ENCODE measurements around the gene ZC3H15. TPM values are rescaled to one million over a fixed set of nuclear protein-coding genes. Genes with fewer than 3 reads are reported as not detected.
"Not testable (repeated sequence)": the region's sequence is repeated elsewhere in the genome, so short reads cannot be mapped to it uniquely, and the experiment has no call there.

ZC3H15 gene
- total RNA-seq: 77.9 and 105 TPM in 2 replicates

- peak; percentile 98 for DNase-seq
Observed at GRCh38 chr2:186485871-186486650, at the start of gene ZC3H15. TSS of gene ZC3H15 (plus strand) at chr2:186486260. CDS start at chr2:186486383, 123 bp downstream.

GRCh38 chr2:186437719-186438118 is 48.3 kb upstream of the ZC3H15 start:
- DNase-seq: no peak

DNA sequence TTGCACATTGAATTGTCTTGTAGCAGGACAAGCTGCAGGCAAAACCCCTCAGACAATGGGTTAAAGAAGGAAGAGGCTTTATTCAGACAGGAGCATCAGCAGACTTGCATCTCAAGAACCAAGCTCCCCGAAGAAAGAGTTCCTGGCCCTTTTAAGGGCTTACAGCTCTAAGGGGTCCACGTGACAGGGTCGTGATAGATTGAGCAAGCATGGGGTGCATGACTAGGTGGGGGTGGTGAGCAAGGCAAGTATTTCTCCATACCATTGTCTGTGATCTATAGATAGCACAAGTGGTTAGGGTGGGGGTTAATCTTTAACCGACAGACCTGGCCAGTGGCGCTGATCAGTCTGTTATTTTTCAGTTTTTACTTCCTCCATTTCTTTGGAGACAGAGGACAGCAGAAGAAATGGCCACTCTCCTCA is 46.4 kb upstream of the ZC3H15 start:
- not testable (repeated sequence) for DNase-seq

DNA sequence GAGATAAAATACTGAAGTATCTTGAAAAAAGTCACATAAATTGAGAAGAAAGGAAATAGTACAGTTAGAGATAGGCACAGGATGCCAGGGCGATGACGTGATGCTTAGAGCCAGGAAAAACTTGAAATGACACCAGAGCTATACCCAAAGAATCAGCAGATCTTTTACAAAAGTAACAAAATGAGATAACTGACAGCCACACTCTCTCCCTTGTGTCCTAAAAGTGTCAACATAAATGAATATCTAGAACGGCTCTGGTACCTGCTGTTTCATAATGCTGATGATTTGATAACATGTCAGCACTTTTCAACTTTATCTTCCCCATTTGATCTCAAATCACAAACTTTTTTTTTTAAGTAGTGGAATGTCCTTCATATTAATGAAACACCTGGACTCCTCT is 45.6 kb upstream of the ZC3H15 start:
- peak; percentile 50 for DNase-seq

DNA sequence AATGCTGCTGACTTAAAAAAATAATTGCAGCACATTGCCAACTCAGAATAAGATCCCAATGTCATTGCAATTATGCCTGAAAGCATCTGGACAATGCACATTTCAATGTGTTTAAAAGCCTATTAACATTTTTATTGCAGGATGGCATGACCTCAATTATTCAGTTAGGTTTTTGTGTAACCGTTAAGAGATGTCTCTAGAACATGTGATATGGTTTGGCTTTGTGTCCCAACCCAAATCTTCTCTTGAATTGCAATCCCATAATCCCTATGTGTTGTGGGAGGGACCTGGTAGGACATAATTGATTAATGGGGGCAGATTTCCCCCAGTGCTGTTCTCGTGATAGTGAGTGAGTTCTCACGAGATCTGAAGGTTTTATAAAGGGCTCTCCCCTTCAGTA is 43.2 kb upstream of the ZC3H15 start:
- DNase-seq: no peak

DNA sequence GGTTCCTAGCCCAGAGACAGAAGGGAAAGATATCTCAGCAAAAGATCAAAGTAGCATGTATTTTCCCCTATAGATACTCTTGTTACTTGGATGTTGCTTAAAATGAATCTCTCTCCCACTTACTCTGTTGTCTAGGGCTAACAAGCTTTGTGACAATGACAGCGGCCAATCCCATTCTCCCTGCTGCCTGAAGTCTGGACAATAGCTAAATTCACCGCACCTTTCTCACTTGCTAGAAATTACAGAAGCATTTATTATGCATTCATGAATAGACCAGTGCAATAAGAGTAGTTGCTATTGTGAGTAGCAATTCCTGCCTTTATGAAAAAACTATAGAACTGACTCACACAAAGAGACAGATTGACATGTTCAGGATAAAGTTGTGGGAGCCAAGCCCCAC is 42.2 kb upstream of the ZC3H15 start:
- no peak for DNase-seq

DNA sequence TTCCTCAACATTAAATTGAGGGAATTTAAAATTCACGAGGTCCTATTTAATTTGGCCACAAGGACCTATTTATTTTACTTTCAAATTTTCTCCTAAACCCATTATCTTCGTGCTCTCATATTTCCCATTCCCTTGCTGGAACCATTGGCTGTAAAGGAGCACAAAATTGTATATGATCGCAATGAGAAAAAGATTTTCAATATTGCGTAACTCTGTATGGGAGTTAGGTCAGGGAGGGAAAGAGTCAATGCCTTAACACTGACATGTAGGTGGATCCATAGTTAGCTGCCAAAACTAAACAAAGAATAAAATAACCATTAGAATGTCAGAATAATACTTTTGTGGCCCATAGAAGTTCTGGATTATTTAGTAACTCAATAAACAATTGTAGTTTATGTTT is 40.6 kb upstream of the ZC3H15 start:
- no peak for DNase-seq

DNA sequence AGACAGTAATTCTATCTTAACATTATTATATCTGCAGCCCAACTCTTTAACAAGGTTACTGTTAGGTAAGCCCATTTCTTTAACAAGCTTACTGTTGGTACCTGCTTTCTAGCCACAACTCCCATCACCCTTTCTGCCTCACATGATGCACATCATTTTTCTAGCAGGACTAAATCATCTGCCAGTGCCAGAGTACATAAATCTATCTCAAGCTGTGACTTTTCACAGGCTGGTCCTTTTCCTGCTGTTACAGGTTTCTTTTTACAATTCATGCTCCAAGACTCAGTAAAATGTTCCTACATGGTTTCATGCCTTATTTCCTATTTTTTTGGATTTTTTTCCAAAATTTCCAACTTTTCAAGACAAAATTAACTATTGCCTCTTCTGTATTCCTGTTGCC is 30.4 kb upstream of the ZC3H15 start:
- DNase-seq: no peak

GRCh38 chr2:186456941-186457340 is 29.1 kb upstream of the ZC3H15 start:
- DNase-seq: no peak

DNA sequence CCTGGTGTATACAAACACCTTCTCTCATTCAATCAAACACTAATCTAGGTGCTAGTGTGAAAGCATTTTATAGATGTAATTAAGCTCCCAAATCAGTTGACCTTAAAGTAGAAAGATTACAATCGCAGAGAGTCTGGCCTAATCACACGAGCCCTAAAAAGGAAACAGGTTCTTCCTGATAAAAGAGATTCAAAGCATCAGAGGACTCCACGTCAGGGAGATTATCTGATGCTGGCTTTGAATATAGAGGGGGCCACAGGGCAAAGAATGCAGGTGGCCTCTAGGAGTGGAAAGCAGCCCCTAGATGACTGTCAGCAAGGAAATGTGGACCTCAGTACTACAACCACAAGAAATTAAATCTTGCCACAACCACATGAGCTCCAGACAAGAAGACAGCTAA is 28.2 kb upstream of the ZC3H15 start:
- peak; percentile 44 for DNase-seq

- peak; percentile 37 for DNase-seq
Observed at GRCh38 chr2:186459009-186459408, 27.1 kb upstream of the ZC3H15 start.

DNA sequence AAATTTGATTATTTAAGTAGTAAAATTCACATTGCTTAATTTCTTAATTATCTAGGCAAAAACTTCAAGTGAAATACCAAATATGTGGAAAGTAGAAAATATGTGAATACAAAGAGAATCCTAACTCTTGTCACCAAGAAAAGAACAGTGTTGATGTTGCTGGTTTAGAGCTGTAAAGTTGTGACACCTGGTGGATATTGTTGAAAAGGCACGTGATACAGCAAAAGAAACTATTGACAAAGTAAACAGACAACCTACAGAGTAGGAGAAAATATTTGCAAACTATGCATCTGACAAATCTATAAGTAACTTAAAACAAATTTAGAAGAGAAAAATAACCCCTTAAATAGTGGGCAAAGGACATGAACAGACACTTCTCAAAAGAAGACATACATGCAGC is 25.6 kb upstream of the ZC3H15 start:
- DNase-seq: peak; percentile 50

DNA sequence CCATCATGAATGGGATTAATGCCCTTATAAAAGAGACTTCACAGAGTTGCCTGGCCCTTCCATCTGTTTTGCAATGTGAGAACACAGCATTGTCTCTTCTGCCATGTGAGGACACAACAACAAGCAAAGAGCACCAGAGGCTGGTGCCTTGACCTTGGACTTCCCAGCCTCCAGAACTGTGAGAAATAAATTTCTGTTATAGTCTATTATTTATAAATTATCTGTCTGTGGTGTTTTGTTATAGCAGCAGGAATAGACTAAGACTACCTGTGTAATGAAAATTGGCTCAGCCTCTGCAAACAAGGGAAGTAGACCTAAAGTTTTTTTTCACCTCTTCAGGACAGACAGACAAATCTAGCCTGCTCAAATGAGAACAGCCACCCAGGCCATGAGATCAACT is 19.3 kb upstream of the ZC3H15 start:
- DNase-seq: no peak

GRCh38 chr2:186467421-186467820 is 18.6 kb upstream of the ZC3H15 start:
- DNase-seq: no peak

DNA sequence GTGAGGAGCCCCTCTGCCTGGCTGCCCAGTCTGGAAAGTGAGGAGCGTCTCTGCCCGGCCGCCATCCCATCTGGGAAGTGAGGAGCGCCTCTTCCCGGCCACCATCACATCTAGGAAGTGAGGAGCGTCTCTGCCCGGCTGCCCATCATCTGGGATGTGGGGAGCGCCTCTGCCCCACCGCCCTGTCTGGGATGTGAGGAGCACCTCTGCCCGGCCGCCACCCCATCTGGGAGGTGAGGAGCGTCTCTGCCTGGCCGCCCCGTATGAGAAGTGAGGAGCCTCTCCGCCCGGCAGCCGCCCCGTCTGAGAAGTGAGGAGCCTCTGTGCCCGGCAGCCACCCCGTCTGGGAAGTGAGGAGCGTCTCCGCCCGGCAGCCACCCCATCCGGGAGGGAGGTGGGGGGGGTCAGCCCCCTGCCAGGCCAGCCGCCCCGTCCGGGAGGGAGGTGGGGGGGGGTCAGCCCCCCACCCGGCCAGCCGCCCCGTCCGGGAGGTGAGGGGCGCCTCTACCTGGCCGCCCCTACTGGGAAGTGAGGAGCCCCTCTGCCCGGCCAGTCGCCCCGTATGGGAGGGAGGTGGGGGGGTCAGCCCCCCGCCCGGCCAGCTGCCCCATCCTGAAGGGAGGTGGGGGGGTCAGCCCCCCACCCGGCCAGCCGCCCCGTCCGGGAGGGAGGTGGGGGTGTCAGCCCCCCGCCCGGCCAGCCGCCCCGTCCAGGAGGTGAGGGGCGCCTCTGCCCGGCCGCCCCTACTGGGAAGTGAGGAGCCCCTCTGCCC is 13.2 kb upstream of the ZC3H15 start:
- not testable (repeated sequence) for DNase-seq

- not testable (repeated sequence) for DNase-seq
Observed at GRCh38 chr2:186474239-186474638, 11.8 kb upstream of the ZC3H15 start.

- no peak for DNase-seq
Observed at GRCh38 chr2:186477790-186478189, 8.3 kb upstream of the ZC3H15 start.

GRCh38 chr2:186480991-186481390 is 5.1 kb upstream of the ZC3H15 start:
- no peak for DNase-seq

GRCh38 chr2:186484062-186484735 is 1.9 kb upstream of the ZC3H15 start:
- no peak for DNase-seq

GRCh38 chr2:186485576-186485870 is 537 bp upstream of the ZC3H15 start:
- no peak for DNase-seq

- peak; percentile 58 for DNase-seq
Observed at GRCh38 chr2:186486651-186487647, 889 bp downstream of the ZC3H15 start.

GRCh38 chr2:186493564-186494085 is 7.6 kb downstream of the ZC3H15 start:
- no peak for DNase-seq

Measured in dermis blood vessel endothelial cell (primary cell).